Measurements from ENCODE around the gene PCDHB4. TPM values are rescaled to one million over a fixed set of nuclear protein-coding genes. Genes with fewer than 3 reads are reported as not detected.

The PCDHB4 gene
- total and polyA plus RNA-seq, 10 of the 15 experiments (the other 5 are each of a cell fraction or from before 2014, with no cell fraction given), result not detected

- no peaks in the 10 kb centered on the region; the same call in 1 of the 3 replicates for H3K9me3 ChIP-seq (replicated peaks; ENCODE audit: control insufficient read depth, insufficient read depth, low read length)
- TF ChIP-seq TCF7 (IDR thresholded peaks at IDR 0.05; ENCODE audit: borderline replicate concordance) (no peak), IRF3 (IDR thresholded peaks at IDR 0.05) (no peak), SMAD5 (IDR thresholded peaks at IDR 0.05; ENCODE audit: low read depth) (no peak), ATF7 (IDR thresholded peaks at IDR 0.05; ENCODE audit: low read depth) (no peak), ETV6 (conservative IDR thresholded peaks at IDR 0.05 in 1 of 2, IDR thresholded peaks at IDR 0.05 in 1 of 2; ENCODE audit: borderline replicate concordance in 1 of 2, low read depth in 1 of 2) (no peak), FOXK2 (IDR thresholded peaks at IDR 0.05) (no peak)
- no peak overlapping the region for H3K27ac ChIP-seq (ENCODE audit: control insufficient read depth, insufficient read depth)
- H3K4me1 ChIP-seq (ENCODE audit: control insufficient read depth, insufficient read depth, low read length), result no peaks in the 10 kb centered on the region
- in situ Hi-C loops (cut with MboI), result no loop called here
- H4K20me1 ChIP-seq (ENCODE audit: control insufficient read depth, insufficient read depth), result no peaks in the 10 kb centered on the region
- H3K4me2 ChIP-seq (ENCODE audit: control insufficient read depth, insufficient read depth), result no peak overlapping the region
- no peak for ATAC-seq
- ChIA-PET SMC1A (ENCODE audit: uncharacterized antibody, unreplicated experiment) (no interaction called here), RAD21 (ENCODE audit: unreplicated experiment) (no interaction called here), POLR2A (no interaction called here), CTCF (no interaction called here)
- FAIRE-seq, result no peak
- no peak for DNase-seq (ENCODE audit: low read depth, low spot score)
- BruUV-seq (replicated peaks), result no TSS peak
- no peak overlapping the region for H3K9ac ChIP-seq (ENCODE audit: control insufficient read depth, insufficient read depth, low read length)
- WGBS (ENCODE audit: insufficient coverage, insufficient replicate concordance, low lambda C conversion rate, missing lambda C conversion rate), result 7% methylated on average over 2 of the region's 2 CpGs
- no peak overlapping the region for H3K4me3 ChIP-seq
- intact Hi-C loops (cut with micrococcal nuclease; ENCODE audit: unreplicated experiment), result no loop called here
- no peak overlapping the region for H2AFZ ChIP-seq (ENCODE audit: control insufficient read depth, low read depth, low read length)
- no peaks in the 10 kb centered on the region for H3K27me3 ChIP-seq (replicated peaks in 1 of 2; ENCODE audit: control insufficient read depth in 2 of 2, insufficient read depth in 2 of 2, low read length in 1 of 2)
- H3K79me2 ChIP-seq (ENCODE audit: control insufficient read depth, insufficient read depth, low read length), result no peaks in the 10 kb centered on the region
- no peaks in the 10 kb centered on the region for H3K36me3 ChIP-seq (ENCODE audit: control insufficient read depth in 2 of 2, insufficient read depth in 2 of 2, low read length in 1 of 2)
Measured at GRCh38 chr5:141119250-141119649, 2.4 kb upstream of the PCDHB4 start.

DNA sequence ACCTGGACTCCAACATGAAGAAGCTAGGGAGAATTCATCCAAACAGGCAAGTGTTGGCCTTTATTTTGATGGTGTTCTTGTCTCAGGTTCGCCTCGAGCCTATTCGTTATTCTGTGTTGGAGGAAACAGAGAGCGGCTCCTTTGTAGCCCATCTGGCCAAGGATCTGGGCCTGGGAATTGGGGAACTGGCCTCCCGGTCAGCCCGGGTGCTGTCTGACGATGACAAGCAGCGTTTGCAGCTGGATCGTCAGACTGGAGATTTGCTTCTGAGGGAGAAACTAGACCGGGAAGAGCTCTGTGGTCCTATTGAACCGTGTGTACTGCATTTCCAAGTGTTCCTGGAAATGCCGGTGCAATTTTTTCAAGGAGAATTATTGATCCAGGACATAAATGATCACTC is 367 bp downstream of the PCDHB4 start:
- in situ Hi-C loops (cut with MboI) (no loop called here), intact Hi-C loops (cut with micrococcal nuclease; ENCODE audit: unreplicated experiment) (no loop called here)
- WGBS (ENCODE audit: insufficient coverage, insufficient replicate concordance, low lambda C conversion rate, missing lambda C conversion rate), result 46% methylated on average over 12 of the region's 12 CpGs
- Histone ChIP-seq H3K36me3 (ENCODE audit: control insufficient read depth in 2 of 2, insufficient read depth in 2 of 2, low read length in 1 of 2) (no peaks in the 10 kb centered on the region), H3K27ac (ENCODE audit: control insufficient read depth, insufficient read depth) (no peak overlapping the region), H2AFZ (ENCODE audit: control insufficient read depth, low read depth, low read length) (no peak overlapping the region), H4K20me1 (ENCODE audit: control insufficient read depth, insufficient read depth) (no peaks in the 10 kb centered on the region), H3K9ac (ENCODE audit: control insufficient read depth, insufficient read depth, low read length) (no peak overlapping the region), H3K79me2 (ENCODE audit: control insufficient read depth, insufficient read depth, low read length) (no peaks in the 10 kb centered on the region), H3K4me2 (ENCODE audit: control insufficient read depth, insufficient read depth) (no peak overlapping the region), H3K4me3 (no peak overlapping the region), H3K9me3 (replicated peaks; ENCODE audit: control insufficient read depth, insufficient read depth, low read length) (no peaks in the 10 kb centered on the region; the same call in 1 of the 3 replicates), H3K27me3 (replicated peaks in 1 of 2; ENCODE audit: control insufficient read depth in 2 of 2, insufficient read depth in 2 of 2, low read length in 1 of 2) (no peaks in the 10 kb centered on the region), H3K4me1 (ENCODE audit: control insufficient read depth, insufficient read depth, low read length) (no peaks in the 10 kb centered on the region)
- ATAC-seq (no peak), DNase-seq (ENCODE audit: low read depth, low spot score) (no peak), FAIRE-seq (no peak)
- ChIA-PET SMC1A (ENCODE audit: uncharacterized antibody, unreplicated experiment) (no interaction called here), RAD21 (ENCODE audit: unreplicated experiment) (no interaction called here), CTCF (interaction anchor here (1.2 kb wide), 1 partner anchor 17 kb away, joined by 5 read pairs; no protein-coding TSS in a partner anchor), POLR2A (no interaction called here)
- no TSS peak for BruUV-seq (replicated peaks)
- TF ChIP-seq, protein P1, sequence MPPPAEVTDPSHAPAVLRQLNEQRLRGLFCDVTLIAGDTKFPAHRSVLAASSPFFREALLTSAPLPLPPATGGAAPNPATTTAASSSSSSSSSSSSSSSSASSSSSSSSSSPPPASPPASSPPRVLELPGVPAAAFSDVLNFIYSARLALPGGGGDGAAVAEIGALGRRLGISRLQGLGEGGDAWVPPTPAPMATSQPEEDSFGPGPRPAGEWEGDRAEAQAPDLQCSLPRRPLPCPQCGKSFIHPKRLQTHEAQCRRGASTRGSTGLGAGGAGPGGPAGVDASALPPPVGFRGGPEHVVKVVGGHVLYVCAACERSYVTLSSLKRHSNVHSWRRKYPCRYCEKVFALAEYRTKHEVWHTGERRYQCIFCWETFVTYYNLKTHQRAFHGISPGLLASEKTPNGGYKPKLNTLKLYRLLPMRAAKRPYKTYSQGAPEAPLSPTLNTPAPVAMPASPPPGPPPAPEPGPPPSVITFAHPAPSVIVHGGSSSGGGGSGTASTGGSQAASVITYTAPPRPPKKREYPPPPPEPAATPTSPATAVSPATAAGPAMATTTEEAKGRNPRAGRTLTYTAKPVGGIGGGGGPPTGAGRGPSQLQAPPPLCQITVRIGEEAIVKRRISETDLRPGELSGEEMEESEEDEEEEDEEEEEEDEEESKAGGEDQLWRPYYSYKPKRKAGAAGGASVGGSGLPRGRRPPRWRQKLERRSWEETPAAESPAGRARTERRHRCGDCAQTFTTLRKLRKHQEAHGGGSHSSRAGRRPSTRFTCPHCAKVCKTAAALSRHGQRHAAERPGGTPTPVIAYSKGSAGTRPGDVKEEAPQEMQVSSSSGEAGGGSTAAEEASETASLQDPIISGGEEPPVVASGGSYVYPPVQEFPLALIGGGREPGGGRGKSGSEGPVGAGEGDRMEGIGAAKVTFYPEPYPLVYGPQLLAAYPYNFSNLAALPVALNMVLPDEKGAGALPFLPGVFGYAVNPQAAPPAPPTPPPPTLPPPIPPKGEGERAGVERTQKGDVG (CRISPR knock-in tag; IDR thresholded peaks at IDR 0.05), result no peak
- no peak for TF ChIP-seq POLR2A (IDR thresholded peaks at IDR 0.05; ENCODE audit: low read depth, low read length)
- no peak for TF ChIP-seq LARP7 (IDR thresholded peaks at IDR 0.05)
- no peak for TF ChIP-seq CEBPB (IDR thresholded peaks at IDR 0.05; ENCODE audit: borderline replicate concordance in 1 of 2, low read depth in 2 of 2, low read length in 2 of 2)
- no peak for TF ChIP-seq ZNF207 (IDR thresholded peaks at IDR 0.05; ENCODE audit: borderline replicate concordance)
- TF ChIP-seq TCF3 (IDR thresholded peaks at IDR 0.05; ENCODE audit: borderline replicate concordance, insufficient read depth, low read depth, low read length), result no peak
- no peak for TF ChIP-seq NFYA (IDR thresholded peaks at IDR 0.05; ENCODE audit: borderline replicate concordance, low read depth, low read length)
- TF ChIP-seq POU2F2 (IDR thresholded peaks at IDR 0.05; ENCODE audit: borderline replicate concordance, low read depth, low read length), result no peak
- TF ChIP-seq MTA2 (IDR thresholded peaks at IDR 0.05; ENCODE audit: low read depth), result no peak
- TF ChIP-seq NR2F1 (conservative IDR thresholded peaks at IDR 0.05), result no peak
- TF ChIP-seq STAT3 (IDR thresholded peaks at IDR 0.05; ENCODE audit: low read depth, low read length), result no peak
